Stimulated activated CD8-positive, alpha-beta memory T cell treated with anti-CD3 and anti-CD28 coated beads, Interleukin-15, amount 100 ng/mL, for 24 hours (primary cell): ENCODE data around the gene AGBL2.
"Not testable (repeated sequence)": the region's sequence is repeated elsewhere in the genome, so short reads cannot be mapped to it uniquely, and the experiment has no call there.

ENCODE experiments used
- DNase-seq: peaks from one replicate; pipeline ENCODE4 v3.0.0-alpha.2; 2020; ENCODE audit warnings: low read depth

AGBL2 gene

DNA sequence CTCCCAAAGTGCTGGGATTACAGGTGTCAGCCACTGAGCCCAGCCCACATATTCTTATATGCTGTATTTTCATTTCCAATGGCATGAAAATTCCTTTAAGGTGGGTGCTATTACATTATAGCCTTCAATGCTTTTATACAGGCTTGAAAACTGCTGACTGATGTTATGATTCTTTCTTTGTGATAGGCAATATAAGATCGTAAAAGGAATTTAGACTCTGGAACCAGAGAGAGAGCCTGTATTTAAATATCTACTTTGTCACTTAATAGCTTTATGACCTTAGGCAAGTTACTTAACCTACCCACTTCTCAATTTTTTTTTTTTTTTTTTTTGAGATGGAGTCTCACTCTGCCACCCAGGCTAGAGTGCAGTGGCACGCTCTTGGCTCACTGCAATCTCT, 26.2 kb downstream of the AGBL2 start:
- DNase-seq = no peak

DNA sequence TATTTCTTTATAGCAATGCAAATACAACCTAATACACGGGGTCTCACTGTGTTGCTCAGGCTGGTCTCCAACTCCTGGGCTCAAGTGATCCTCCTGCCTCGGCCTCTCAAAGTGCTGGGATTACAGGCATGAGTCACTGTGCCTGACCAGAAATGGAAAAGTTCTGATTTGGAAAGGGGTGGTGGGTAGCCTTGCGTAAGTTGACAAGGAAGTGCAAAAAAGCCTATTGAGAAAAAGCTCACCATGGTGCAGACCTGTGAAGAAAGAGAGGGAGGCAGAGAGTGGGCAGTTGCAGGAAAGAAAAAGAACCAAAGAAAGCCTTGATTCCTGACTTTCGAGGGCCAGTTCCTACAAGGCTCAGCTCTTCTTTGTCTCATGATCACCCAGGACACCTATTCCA, 27.1 kb downstream of the AGBL2 start:
- DNase-seq = no peak

DNA sequence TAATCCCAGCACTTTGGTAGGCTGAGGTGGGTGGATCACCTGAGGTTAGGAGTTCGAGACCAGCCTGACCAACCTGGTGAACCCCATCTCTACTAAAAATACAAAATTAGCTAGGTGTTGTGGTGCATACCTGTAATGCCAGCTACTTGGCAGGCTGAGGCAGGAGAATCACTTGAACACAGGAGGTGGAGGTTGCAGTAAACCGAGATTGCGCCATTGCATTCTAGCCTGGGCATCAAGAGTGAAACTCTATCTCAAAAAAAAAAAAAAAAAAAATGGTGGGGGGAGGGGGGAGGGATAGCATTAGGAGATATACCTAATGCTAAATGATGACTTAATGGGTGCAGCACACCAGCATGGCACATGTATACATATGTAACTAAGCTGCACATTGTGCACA, 28.5 kb downstream of the AGBL2 start:
- DNase-seq = not testable (repeated sequence)

DNA sequence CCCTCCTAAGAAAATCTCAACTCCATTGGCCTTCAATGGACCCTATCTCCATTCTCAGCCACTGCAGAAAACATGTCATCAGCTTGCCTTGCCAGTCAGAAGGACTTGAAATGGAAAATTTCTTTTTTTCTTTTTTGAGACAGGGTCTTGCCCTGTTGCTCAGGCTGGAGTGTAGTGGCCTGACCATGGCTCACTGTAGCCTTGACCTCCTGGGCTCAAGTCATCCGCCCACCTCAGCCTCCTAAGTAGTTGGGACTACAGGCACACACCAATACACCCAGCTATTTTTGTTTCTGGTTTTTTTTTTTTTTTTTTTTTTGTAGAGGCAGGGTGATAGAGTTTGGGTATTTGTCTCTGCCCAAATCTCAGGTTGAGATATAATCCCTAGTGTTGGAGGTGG, 29.0 kb downstream of the AGBL2 start:
- DNase-seq = no peak

GRCh38 chr11:47675851-47676250, 39.3 kb downstream of the AGBL2 start:
- no peak for DNase-seq

DNA sequence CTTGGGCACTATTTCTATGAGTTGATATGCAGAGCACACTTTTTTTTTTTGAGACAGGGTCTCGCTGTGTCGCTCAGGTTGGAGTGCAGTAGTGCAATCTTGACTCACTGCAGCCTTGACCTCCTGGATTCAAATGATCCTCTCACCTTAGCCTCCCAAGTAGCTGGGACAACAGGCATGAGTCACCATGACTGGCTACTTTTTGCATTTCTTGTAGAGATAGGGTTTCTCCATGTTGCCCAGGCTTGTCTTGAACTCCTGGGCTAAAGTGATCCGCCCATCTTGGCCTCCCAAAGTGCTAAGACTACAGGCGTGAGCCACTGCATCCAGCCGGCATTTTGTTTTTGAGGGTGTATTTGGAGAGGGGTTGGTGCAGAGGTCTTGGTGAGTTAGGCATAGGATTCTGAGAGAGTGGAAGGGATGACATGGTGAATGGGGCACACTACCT, 42.9 kb downstream of the AGBL2 start:
- DNase-seq = no peak

GRCh38 chr11:47669856-47670255, 45.3 kb downstream of the AGBL2 start:
- DNase-seq = no peak

DNA sequence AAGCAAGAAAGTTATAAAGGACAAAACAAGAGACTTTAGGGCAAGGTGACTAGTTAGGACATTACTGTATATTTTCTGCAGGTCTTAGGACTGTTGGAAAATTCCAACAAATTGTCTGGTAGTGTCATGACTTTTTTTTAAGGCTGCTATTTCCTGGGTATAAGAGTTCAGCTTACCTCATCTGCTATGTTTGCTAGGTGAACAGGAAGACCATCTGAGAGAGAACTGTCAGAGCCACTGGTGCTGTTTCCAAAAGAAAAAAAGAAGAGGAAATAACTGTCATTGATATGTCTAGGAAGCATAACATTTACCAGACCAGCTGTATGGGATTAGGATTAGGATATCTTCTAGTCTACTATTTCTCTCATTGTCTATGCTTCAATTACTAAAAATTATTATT, 46.5 kb downstream of the AGBL2 start:
- no peak for DNase-seq

DNA sequence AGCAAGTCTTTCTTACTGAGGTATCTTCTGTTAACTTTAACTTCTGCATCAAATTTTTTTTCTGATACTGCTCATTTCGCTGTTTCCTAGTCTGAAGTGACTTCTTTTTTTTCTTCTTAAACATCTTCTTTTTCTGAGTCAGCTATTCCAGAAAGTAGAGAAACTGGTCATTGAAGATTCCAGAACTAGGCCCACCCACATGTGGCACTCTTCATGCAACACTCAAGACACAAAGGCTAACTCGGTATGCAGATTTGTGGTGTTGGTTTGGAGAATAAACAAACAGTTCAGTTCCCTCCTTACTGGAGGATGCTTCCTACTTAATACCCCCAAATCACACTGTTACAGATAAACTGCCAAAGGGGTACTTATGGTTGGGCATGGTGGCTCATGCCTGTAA, 47.6 kb downstream of the AGBL2 start:
- DNase-seq = no peak

DNA sequence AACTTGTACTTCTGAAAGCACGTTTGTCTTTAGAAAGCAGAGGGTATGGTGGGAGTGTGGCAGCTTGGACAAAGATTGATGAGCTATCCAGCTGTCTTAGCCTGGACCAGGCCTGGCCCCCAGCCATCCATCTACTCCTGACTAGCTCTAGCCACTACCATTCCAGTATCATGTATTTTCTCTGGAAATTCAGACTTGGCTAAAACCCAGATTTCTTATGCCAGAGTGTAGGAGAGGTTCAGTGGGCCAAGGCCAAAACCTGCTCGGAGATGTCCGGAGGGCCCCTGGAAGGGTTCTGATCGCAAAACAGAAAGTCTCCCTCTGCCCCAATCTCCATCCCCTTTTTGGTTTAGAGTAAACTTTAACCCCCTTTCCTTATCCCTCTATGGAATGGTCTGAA, 48.0 kb downstream of the AGBL2 start:
- no peak for DNase-seq

DNA sequence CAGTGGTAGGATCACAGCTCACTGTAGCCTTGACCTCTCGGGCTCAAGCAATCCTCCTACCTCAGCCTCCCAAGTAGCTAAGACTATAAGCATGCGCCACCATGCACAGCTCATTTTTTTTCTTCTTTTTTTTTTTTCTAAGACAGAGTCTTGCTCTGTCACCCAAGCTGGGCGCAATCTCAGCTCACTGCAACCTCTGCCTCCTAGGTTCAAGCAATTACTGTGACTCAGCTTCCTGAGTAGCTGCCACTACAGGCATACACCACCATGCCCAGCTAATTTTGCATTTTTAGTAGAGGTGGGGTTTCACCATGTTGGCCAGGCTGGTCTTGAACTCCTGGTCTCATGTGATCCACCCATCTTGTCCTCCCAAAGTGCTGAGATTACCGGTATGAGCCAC, 50.2 kb downstream of the AGBL2 start:
- not testable (repeated sequence) for DNase-seq

GRCh38 chr11:47661245-47661644, 53.9 kb downstream of the AGBL2 start:
- no peak for DNase-seq

GRCh38 chr11:47659276-47659675, 55.9 kb downstream of the AGBL2 start:
- DNase-seq = no peak

GRCh38 chr11:47656260-47656885, 58.8 kb downstream of the AGBL2 start:
- no peak for DNase-seq

GRCh38 chr11:47651818-47652469, 63.2 kb downstream of the AGBL2 start:
- DNase-seq = no peak

GRCh38 chr11:47649276-47649675, 65.9 kb downstream of the AGBL2 start:
- DNase-seq = no peak

- DNase-seq = no peak
Observed at GRCh38 chr11:47646019-47646418, 69.2 kb downstream of the AGBL2 start.

GRCh38 chr11:47645500-47645899, 69.7 kb downstream of the AGBL2 start:
- no peak for DNase-seq

- DNase-seq = peak; percentile 93
Observed at GRCh38 chr11:47642099-47642855, 72.9 kb downstream of the AGBL2 start, which contains the start of gene MTCH2. TSS of gene MTCH2 (minus strand) at chr11:47642559. CDS start at chr11:47642465, 94 bp downstream.

DNA sequence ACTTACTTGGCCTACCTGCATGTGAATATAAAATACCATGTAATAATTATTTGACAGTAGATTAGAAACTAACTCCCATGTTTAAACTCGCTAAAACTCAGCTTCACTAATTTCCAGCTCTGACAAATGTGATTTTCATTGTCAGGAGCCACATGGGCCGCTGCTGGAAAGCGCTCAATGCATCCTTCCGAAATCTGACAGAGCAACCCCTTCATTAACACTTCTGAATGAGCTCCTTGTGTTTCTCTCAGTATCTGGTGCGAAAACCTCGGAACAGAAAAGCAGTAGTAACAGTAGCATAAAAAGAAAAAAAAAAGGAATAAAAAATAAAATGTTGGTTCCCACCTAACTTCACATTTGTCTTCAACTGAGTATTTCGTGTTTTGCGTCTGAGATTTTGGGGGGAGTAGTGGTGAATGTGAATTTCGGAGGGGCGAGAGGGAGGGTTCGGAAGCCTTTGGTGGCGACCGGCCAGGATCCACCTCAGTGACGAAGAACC, 73.5 kb downstream of the AGBL2 start:
- no peak for DNase-seq

DNA sequence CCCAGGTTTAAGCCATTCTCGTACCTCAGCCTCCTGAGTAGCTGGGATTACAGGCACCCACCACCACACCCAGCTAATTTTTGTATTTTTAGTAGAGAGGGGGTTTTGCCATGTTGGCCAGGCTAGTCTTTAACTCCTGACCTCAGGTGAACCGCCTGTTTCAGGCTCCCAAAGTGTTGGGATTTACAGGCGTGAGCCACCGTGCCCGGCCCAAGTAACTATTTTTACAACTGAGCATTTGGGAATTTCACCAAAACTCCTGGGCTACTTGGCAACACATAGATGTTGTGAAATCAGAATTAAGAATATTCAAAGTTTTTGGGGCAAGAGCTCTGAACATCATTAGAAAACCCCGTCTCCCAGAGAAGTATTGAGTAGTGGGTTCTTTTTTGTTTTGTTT, 74.7 kb downstream of the AGBL2 start:
- DNase-seq = not testable (repeated sequence)

DNA sequence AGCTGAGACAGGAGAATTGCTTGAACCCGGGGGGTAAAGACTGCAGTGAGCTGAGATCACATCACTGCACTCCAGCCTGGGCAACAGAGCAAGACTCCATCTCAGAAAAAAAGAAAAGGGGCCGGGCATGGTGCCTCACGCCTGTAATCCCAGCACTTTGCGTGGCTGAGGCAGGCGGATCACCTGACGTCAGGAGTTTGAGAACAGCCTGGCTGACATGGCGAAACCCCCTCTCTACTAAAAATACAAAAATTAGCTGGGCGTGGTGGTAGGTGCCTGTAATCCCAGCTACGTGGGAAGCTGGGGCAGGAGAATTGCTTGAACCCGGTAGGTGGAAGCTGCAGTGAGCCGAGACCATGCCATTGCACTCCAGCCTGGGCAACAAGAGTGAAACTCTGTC, 78.8 kb downstream of the AGBL2 start:
- DNase-seq = not testable (repeated sequence)

DNA sequence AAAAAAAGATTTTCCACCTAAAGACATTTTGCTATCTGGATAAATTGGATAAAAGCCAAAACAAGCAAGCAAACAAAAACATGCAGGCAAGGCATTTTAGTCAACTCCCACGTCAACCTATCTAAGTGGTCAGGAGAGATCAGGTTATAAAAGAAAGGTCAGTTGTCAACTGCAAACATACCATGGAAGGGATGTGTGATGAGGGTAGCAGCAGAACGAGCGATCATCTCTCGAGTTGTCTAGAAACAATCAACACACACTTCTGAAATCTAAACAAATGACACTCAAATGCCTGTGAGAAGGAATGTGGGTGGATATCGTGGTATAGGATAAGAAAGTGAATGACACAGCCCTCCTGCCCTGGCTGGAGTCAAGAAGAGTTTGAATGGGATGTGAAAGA, 83.7 kb downstream of the AGBL2 start:
- DNase-seq = no peak
